HG03460 (cell line): Measurements from ENCODE around the gene PCYT2.

Experiments used
- ATAC-seq: cut with Tn5 transposase; IDR thresholded peaks from one replicate; pipeline ENCODE4 v1.9.1; 2021; ENCODE audit not compliant: unreplicated experiment

The PCYT2 gene

GRCh38 chr17:81877569-81877968 is 33.6 kb downstream of the PCYT2 start:
- ATAC-seq: no peak

GRCh38 chr17:81871387-81872230 is 39.6 kb downstream of the PCYT2 start:
- ATAC-seq: peak; percentile 6

DNA sequence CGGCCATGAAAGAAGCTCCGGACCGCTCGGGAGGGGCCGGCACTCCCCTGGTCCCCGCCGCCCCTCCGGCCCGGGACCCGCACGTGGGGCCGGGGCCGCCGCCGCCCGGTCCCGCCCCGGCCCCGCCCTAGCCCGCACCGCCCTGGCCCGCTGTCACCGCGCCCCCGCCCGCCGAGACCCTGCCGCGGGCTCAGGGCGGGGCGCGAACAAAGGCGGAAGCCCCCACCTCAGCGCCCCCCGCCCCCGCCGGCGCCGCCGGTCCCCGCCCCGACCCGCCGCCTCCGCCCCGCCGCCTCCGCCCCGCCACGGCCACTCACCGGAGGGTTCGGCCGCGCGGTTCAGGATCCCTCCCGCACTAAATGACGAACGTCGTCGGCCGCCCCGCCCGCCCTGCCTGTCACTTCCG is 40.2 kb downstream of the PCYT2 start, which contains the start of gene ARHGDIA:
Gene ARHGDIA, minus strand, starts transcription at position 357 of the 406 bp plus-strand sequence. CDS start 1,407 bp downstream, outside the sequence.
- peak; percentile 44 for ATAC-seq

DNA sequence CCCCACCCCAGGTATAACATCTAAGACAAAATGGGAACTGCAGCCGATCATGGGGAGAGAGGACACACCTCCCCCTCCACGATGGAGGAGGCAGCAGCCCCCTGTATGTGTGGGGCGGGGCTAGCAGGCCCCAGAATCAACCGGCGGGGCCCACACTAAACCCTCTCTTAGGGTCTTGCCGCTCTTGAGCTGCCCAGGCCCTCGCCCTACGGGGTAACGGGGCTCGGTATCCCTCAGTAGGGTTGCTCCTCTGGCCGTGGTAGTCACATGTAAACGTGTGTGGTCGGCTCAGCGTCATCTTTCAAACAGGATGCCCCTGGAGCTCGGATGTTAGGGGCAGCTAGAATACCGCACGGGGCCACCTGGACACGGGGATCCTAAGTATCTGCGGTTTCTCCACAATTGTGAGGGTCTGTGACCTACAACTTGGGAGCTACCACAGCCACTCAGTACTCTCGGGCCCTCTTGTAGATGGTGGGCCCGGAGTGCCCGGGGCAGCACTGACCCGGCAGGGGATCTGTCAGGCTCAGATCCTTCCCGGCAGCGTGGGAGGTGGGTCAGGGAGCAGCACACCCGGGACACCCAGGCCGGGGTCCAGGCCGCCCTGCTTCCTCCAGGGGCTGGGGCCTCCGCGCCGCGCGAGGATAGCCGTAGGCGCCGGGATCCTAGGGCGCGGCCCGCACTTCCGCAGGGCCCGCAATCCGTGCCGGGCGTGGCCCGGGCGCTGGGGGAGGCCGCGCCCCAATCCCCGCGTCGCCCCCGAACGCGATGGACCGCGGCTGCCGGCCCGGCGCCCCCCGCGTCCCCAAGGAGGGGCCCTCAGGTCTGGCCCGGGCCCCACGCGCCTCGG is 40.8 kb downstream of the PCYT2 start:
- peak; percentile 8 for ATAC-seq

GRCh38 chr17:81869221-81870130 is 41.7 kb downstream of the PCYT2 start:
- no peak for ATAC-seq

DNA sequence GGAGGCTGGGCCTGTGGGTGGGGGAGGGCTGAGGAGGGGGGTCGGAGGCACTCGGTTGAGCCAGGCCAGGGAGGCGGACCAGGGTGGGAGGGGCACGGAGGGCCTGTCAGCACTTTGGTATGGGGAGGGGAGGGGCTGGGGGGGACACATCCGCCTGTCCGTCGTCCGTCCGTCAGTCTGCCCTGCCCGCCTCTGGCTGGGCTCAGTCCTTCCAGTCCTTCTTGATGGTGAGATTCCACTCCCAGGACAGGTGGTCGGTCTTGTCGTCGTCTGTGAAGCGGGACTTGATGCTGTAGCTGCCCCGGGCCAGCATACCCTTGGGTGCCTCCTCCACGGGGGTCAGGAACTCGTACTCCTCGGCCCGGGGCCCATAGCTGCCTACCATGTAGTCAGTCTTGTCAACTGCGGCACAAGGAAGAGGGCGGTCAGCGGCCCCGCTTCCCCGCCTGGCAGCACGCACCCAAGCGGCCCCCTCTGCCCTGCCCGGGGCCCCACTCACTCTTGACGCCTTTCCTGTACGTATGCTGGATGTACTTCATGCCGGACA is 42.5 kb downstream of the PCYT2 start:
- ATAC-seq: no peak

DNA sequence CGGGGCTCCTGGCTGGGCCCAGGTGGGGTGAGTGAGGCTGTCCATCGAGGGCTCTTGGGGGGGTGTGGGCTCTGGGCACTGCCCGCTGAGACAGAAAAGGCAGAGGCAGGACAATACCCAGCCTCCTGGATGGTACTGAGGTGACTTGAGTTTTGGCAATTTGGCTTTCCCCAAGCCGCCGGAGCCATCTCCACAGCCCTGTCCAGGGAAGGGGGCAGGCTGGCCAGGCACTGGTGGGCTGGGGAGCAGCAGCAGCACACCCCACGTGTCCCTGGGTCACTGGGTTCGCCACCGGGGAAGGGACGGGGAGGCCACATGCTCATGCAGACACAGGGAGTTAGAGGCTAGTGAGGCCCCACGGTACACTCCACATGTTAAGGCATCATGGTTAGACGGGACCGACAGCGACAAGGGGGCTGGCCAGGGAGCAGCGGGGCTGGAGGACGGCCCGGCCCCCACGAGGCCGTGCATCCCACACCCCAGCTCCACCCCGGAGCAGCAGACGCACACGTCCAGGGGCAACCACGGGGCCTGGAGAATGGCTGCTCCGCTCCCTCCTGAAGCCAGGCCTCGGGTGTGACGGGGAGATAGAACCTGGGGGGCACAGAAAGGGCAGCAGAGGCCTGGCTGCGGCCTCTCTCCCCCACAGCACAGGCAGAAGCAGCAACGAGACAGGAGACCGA is 43.1 kb downstream of the PCYT2 start:
- no peak for ATAC-seq

DNA sequence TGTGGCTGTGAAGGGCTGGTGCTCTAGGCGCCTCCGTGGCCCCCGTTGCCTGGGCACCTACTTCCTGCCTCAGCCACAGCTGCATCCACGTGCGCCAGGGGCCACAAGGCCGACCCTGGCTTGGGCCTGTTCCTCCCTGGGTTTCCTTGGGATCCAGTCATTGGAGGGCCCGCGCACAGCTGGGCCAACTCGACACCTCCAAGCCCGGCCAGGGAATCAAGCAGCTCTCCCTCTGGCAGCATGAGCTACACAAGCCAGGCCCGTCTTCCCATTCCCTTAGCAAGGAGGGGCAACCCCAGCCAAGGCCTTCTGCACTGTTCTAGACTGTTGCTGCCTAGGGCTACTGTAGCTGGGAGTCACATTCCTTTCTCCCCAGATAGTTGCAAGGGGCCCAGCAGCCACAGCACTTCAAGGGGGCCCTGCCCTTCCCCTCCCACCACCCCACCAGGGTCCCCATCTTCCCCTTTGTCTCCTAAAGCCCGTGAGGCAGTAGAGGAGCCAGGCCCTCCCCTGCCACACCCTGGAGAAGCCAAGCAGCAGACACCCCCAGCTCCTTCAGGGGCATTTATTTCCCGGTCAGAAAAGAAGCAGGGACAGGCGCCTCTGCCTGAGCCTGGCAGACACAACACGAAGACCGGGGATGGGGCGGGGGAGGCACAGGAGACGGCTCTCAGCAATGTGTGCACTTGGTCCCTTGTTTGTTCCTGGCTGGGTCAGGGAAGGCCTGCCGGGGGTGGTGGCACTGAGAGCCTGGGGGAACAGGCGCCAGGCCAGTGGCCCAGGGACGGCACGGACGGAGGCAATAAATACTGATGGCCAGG is 43.8 kb downstream of the PCYT2 start:
- ATAC-seq: no peak

DNA sequence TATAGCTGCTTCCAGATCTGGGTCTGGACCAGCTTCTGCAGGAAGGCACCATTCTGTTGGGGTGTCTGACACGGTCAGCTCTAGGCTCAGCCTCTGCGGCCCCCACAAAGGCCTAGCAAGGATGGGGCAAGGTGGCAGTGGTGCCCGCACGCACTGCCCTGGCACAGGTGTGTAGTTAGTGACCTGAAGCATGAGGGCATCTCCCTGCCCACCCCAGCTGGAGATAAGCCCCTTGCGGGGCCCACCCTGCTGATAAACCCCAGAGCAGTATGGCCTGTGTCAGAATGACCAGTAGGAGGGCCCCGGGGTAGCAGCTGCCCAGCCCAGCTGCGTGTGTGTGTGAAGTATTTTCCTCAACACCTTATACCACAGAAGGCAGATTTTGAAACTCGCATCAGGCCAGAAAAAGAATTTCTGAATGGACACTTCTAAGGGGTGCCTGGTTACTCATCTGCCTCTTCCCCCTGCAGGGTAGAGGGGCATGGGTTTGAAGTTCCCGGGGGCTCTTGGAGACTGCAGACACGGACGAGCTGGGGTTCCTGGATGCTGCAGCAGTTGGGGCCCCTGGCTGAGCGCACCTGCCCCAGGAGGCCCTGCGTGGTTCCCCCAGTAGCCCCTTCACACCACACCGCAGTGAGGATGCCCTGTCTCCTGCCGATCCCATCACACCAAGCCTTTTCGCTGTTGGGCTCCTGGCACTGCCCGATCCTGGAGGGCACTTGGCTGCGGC is 44.6 kb downstream of the PCYT2 start:
- ATAC-seq: no peak

DNA sequence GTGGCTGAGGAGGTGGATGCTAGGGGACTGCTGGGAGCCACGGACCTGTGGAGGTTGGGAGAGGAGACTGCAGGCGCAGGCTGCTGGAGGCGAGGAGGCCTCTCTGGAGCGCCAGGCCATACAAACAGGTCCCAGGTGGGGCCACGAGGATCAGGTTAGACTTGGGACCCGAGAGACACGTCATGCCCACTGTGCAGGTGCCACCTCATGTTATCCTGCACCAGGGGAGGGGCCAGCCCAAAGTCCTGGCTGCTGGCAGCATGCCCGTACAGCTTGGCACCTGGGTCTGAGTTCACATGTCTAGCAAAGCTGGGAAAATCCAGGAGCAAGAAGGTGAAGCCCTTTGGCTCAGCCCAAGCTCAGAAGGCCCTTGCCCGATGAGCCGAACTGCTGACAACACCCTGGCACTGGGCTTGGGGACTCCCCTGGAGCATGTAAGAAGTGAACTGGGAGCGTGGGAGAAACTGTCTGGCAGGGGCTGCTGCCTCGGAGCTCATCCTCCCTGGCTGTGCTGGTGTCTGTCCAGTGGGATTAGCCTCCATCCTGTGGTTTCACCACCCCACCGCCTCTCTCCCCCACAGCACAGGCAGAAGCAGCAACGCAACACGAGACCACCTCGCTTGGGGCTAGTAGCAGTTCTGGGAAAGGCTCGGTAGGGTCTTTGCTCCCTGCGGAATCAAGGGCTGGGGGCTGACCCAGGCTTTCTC is 45.3 kb downstream of the PCYT2 start:
- ATAC-seq: no peak

- ATAC-seq: no peak
These were observed 45.9 kb downstream of the PCYT2 start for GRCh38 chr17:81865358-81865732.

- no peak for ATAC-seq
These were observed 47.1 kb downstream of the PCYT2 start for GRCh38 chr17:81863833-81864768.

GRCh38 chr17:81863123-81863675 is 48.0 kb downstream of the PCYT2 start:
- no peak for ATAC-seq

DNA sequence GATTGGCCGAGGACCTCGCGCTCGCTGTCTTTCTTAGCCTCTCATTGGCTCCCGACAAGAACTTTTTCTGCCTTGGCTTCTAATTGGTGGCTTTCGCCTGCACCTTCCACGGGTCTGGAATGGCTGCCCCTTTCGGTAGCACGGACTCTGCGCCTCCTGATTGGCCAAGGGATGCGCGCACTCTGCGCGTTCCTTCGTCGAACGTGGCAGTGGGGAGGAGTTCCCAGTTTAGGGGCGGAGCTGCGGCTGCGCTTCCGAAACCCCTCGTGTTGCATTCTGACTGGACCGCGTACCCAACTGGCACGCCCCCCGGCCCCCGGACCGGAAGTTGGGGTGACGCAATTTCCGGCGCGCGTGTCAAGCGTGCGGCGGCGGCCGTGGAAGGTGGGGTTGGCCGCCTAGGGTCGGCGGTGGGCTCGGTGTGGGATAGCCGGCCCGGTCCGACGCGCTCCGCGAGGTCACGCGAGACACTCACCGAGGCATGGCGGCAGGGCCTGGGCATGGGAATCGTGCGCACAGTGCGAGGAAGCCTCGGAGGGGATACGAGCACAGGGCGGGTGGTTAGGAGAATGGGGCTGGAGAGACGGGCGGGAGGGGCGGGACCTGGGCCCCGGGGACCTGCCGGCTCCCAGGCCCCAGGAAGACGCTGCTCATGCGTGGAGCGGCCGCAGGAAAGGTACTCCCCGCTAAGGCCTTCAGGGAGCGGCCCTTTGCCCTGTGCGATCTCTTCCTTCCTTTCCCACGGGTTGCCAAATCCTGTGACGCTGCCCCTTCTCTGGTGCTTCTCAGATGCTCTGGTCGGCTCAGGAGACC is 50.2 kb downstream of the PCYT2 start:
- ATAC-seq: peak; percentile 78

DNA sequence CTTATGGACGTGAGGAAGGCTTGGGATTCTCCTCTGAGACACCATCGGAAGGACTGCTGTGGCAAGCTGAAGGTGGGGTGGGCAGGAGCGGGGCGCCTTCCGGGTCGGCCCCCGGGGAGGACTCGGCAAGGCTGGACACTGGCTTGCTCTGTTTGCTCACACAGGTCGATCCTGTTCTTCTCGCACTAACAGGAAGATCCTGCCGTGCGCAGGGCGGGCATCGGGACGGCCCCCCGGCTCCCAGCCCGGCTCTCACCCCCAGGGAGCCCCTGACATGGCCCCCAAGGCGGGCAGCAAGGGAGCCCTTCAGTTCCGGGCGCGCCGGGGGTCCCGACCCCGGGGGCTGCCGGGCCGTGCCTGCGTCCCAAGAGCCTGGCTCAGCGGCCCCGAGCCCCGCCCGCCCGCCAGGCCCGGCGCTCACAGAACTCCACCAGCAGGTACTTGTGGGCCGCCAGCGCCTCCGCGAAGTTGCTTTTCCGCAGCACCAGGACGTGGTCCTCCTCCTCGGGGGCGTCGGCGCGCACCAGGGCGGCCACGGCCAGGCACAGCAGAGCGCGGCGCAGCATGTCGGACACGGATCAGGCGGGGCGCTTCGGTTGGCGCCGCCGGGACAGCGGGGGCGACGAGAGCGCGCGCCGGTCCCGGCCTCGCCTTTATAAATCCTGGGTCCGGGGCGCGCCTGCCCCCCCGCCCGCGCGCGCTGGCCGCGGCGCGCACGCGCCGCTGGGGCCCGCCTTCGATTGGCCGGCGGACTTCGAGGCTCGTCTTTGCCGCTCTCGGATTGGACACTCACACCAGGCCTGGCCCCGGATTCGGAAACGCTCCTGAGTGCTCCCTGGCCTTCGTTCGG is 51.1 kb downstream of the PCYT2 start, which contains the start of gene P4HB:
Gene P4HB, minus strand, starts transcription at position 630 of the 850 bp plus-strand sequence. Its CDS starts 64 bp downstream, at position 566.
- ATAC-seq: peak; percentile 4
